A549 (cell line): ENCODE results near the gene NQO2. TPM values are rescaled to one million over a fixed set of nuclear protein-coding genes. Genes with fewer than 3 reads are reported as not detected.

Experiments used
- ATAC-seq, 2 experiments: fragments of 200-7000 bp in 1 of 2; fragments of >200 bp in 1 of 2; cut with Nextera tagmentation in 1 of 2; cut with Tn5 transposase in 1 of 2; 3 replicates each; pipeline versions ENCODE4 v1.8.0 to v1.9.1; 2018 to 2020; ENCODE audit warnings: mild to moderate bottlenecking in 1 of 2, moderate library complexity in 1 of 2
- CTCF ChIA-PET: fragments of 300-600 bp; sonication (Branson Sonifier 250); formaldehyde crosslinking; extraction: SDS; loops from one replicate; lab custom pipeline; 2021; ENCODE audit warnings: antibody characterized with exemption, inconsistent platforms; lab: Yijun Ruan, JAX
- POLR2A ChIA-PET: fragments of 350-600 bp; formaldehyde crosslinking; extraction: SDS; loops from one replicate; lab custom pipeline; 2021; ENCODE audit warnings: antibody characterized with exemption, inconsistent platforms; lab: Yijun Ruan, JAX
- DNase-seq, 2 experiments: peaks; one replicate each; pipeline versions ENCODE4 v3.0.0 to v3.0.0-alpha.2; 2011 to 2016; ENCODE audit warnings: low read depth in 1 of 2, low spot score in 1 of 2
- FAIRE-seq: peaks from 2 replicates; lab custom pipeline; 2011; peaks lifted over from hg19 to GRCh38; lab: Jason Lieb, UNC
- H3K27ac ChIP-seq, 2 experiments: fragments of >200 bp; sonication (Bioruptor Twin); formaldehyde crosslinking; 3 replicates each; pipeline ENCODE4 v1.5.1; 2016 to 2017
- H3K4me1 ChIP-seq: fragments of >200 bp; sonication (Bioruptor Twin); formaldehyde crosslinking; 3 replicates; pipeline ENCODE4 v1.6.1; 2016
- H3K4me2 ChIP-seq: fragments of >200 bp; sonication (Bioruptor Twin); formaldehyde crosslinking; 3 replicates; pipeline ENCODE4 v1.6.1; 2016
- H3K4me3 ChIP-seq: fragments of >200 bp; sonication (Bioruptor Twin); formaldehyde crosslinking; 3 replicates; pipeline ENCODE4 v1.5.1; 2016
- H3K9me3 ChIP-seq: fragments of >200 bp; sonication (Bioruptor Twin); formaldehyde crosslinking; 3 replicates; pipeline ENCODE4 v1.6.1; 2016
- BHLHE40 ChIP-seq: IDR thresholded peaks from 2 replicates; pipeline ENCODE4 v1.6.1; 2012; ENCODE audit warnings: low read depth, low read length, inconsistent platforms
- CBX2 ChIP-seq: fragments of 200-600 bp; sonication (generic); IDR thresholded peaks from 2 replicates; pipeline ENCODE4 v1.6.1; 2016; ENCODE audit warnings: low read depth, mild to moderate bottlenecking, borderline replicate concordance
- CHD2 ChIP-seq: fragments of 150-350 bp; IDR thresholded peaks from 2 replicates; pipeline ENCODE4 v1.6.1; 2014; ENCODE audit warnings: low read length; ENCODE audit not compliant: partially characterized antibody
- CHD4 ChIP-seq: fragments of 200-600 bp; sonication (generic); IDR thresholded peaks from 2 replicates; pipeline ENCODE4 v1.6.1; 2016; ENCODE audit warnings: antibody characterized with exemption, mild to moderate bottlenecking, borderline replicate concordance
- CTCF ChIP-seq: fragments of >200 bp; sonication (Bioruptor Twin); formaldehyde crosslinking; IDR thresholded peaks from 3 replicates; pipeline ENCODE4 v1.5.1; 2016
- E2F6 ChIP-seq: IDR thresholded peaks from 2 replicates; pipeline ENCODE4 v1.6.1; 2012; ENCODE audit warnings: low read depth, borderline replicate concordance
- ESRRA ChIP-seq: fragments of 150-350 bp; IDR thresholded peaks from 2 replicates; pipeline ENCODE4 v1.6.1; 2014; ENCODE audit warnings: mild to moderate bottlenecking, low read length, borderline replicate concordance
- FOXS1 ChIP-seq: fragments of 250-450 bp; sonication (Bioruptor Pico); IDR thresholded peaks from 2 replicates; pipeline ENCODE4 v1.5.0; 2020; ENCODE audit warnings: mild to moderate bottlenecking, moderate library complexity
- GATA3 ChIP-seq: IDR thresholded peaks from 2 replicates; pipeline ENCODE4 v1.6.1; 2012; ENCODE audit warnings: borderline replicate concordance
- HDAC2 ChIP-seq: fragments of 200-600 bp; sonication (generic); IDR thresholded peaks from 2 replicates; pipeline ENCODE4 v1.6.1; 2016
- HES2 ChIP-seq: fragments of >200 bp; sonication (Bioruptor Twin); formaldehyde crosslinking; IDR thresholded peaks from 2 replicates; pipeline ENCODE4 v1.6.1; 2016
- HEYL ChIP-seq: fragments of 250-450 bp; sonication (Bioruptor Pico); IDR thresholded peaks from 2 replicates; pipeline ENCODE4 v1.8.0; 2021; ENCODE audit warnings: mild to moderate bottlenecking, moderate library complexity
- HOXB5 ChIP-seq: fragments of 250-450 bp; sonication (Bioruptor Pico); IDR thresholded peaks from 2 replicates; pipeline ENCODE4 v1.5.0; 2020; ENCODE audit warnings: mild to moderate bottlenecking, moderate library complexity
- JUNB ChIP-seq: fragments of >200 bp; sonication (Bioruptor Twin); formaldehyde crosslinking; IDR thresholded peaks from 2 replicates; pipeline ENCODE4 v1.6.1; 2016
- KDM5A ChIP-seq: fragments of 200-600 bp; sonication (generic); IDR thresholded peaks from 2 replicates; pipeline ENCODE4 v1.6.1; 2016; ENCODE audit warnings: antibody characterized with exemption, mild to moderate bottlenecking
- MYC ChIP-seq: IDR thresholded peaks from 2 replicates; pipeline ENCODE4 v1.6.1; 2012; ENCODE audit warnings: mild to moderate bottlenecking, inconsistent platforms, low read length, improper control_type of control experiment, borderline replicate concordance
- NPAS2 ChIP-seq: fragments of 250-450 bp; sonication (Bioruptor Pico); IDR thresholded peaks from 2 replicates; pipeline ENCODE4 v1.8.0; 2022; ENCODE audit warnings: mild to moderate bottlenecking, moderate library complexity, borderline replicate concordance
- POLR2A ChIP-seq: IDR thresholded peaks from 2 replicates; pipeline ENCODE4 v1.6.1; 2012; ENCODE audit warnings: mild to moderate bottlenecking, low read length
- RAD21 ChIP-seq, 2 experiments: fragments of >200 bp in 1 of 2; sonication (Bioruptor Twin) in 1 of 2; formaldehyde crosslinking in 1 of 2; IDR thresholded peaks in 1 of 2; conservative IDR thresholded peaks in 1 of 2; 2 replicates in 1 of 2; 3 replicates in 1 of 2; pipeline ENCODE4 v1.6.1; 2012 to 2018; ENCODE audit warnings: inconsistent platforms in 1 of 2
- RCOR1 ChIP-seq: fragments of 150-350 bp; IDR thresholded peaks from 2 replicates; pipeline ENCODE4 v1.6.1; 2014; ENCODE audit warnings: antibody characterized with exemption, low read length, low read depth
- REST ChIP-seq: fragments of 200-600 bp; sonication (generic); IDR thresholded peaks from 2 replicates; pipeline ENCODE4 v1.6.1; 2016; ENCODE audit warnings: antibody characterized with exemption, mild to moderate bottlenecking, moderate library complexity
- RNF2 ChIP-seq: fragments of 200-600 bp; sonication (generic); IDR thresholded peaks from 2 replicates; pipeline ENCODE4 v1.6.1; 2016; ENCODE audit warnings: low read depth, mild to moderate bottlenecking, antibody characterized with exemption, moderate library complexity, borderline replicate concordance
- SMC3 ChIP-seq: fragments of >200 bp; sonication (Bioruptor Twin); formaldehyde crosslinking; IDR thresholded peaks from 3 replicates; pipeline ENCODE4 v1.6.1; 2018; ENCODE audit warnings: inconsistent platforms
- SREBF2 ChIP-seq: fragments of 450-650 bp; IDR thresholded peaks from 2 replicates; pipeline ENCODE4 v1.6.1; 2014; ENCODE audit warnings: mild to moderate bottlenecking, moderate library complexity
- TFCP2L1 ChIP-seq: fragments of 250-450 bp; sonication (Bioruptor Pico); IDR thresholded peaks from 2 replicates; pipeline ENCODE4 v1.5.0; 2021; ENCODE audit warnings: mild to moderate bottlenecking
- WGBS: methylation state at CpG from one replicate; pipeline ENCODE4 v1.1.6; 2017; ENCODE audit errors: missing lambda C conversion rate; 5-methylcytosine and 5-hydroxymethylcytosine counted together
- polyA plus RNA-seq, 4 experiments: library from polyadenylated mRNA; depleted of rRNA in 3 of 4; stranded (reverse); fragments of >200 nt; fragmentation: RNase III in 1 of 4; extraction: RNeasy Plus Mini Kit Qiagen cat#74134 plus additional on column Dnase treatment in 1 of 4; gene quantifications; 2 replicates in 3 of 4; 3 replicates in 1 of 4; pipeline ENCODE4 v1.2.3, GENCODE V29; 2011 to 2017
- TF ChIP-seq, protein P1 (sequence below): fragments of 150-350 bp; IDR thresholded peaks from 2 replicates; pipeline ENCODE4 v1.6.1; 2014; ENCODE audit warnings: low read depth, mild to moderate bottlenecking, low read length
- TF ChIP-seq, protein P2 (sequence below): IDR thresholded peaks from 2 replicates; pipeline ENCODE4 v1.6.1; 2012

NQO2 gene
- polyA plus RNA-seq, 2 of the 4 experiments (the other 2 are of a cell fraction), result 67.2 to 86.5 TPM

GRCh38 chr6:2952557-2953095 is 47.1 kb upstream of the NQO2 start:
- ChIA-PET POLR2A (interaction anchor here (0.5 to 1.5 kb wide), 4 partner anchors 19 to 1183 kb away, joined by 4 to 19 read pairs (median 9); partner anchors contain the start of genes ECI2 and SERPINB6), CTCF (interaction anchor here (0.6 to 16.6 kb wide), 39 partner anchors 8 to 195 kb away, joined by 3 to 183 read pairs (median 4); partner anchors contain the start of gene SERPINB6)
- Histone ChIP-seq H3K4me3 (no peak overlapping the region), H3K4me2 (peak overlapping the region; percentile 55), H3K9me3 (no peaks in the 10 kb centered on the region), H3K27ac (peak overlapping the region; percentile 1 to 73; a peak in 4 of 6 replicates), H3K4me1 (peaks cover 13% of the 10 kb centered on the region)
- peak; percentile 58 to 93 for DNase-seq
- no peak for TF ChIP-seq RCOR1
- TF ChIP-seq POLR2A, result no peak
- no peak for TF ChIP-seq TFCP2L1
- TF ChIP-seq E2F6, result 0 out of 2 replicates have a peak, but pooled peaks have one; percentile 43
- peak; percentile 92 for TF ChIP-seq CTCF
- TF ChIP-seq KDM5A, result no peak
- no peak for TF ChIP-seq JUNB
- TF ChIP-seq, protein P1, sequence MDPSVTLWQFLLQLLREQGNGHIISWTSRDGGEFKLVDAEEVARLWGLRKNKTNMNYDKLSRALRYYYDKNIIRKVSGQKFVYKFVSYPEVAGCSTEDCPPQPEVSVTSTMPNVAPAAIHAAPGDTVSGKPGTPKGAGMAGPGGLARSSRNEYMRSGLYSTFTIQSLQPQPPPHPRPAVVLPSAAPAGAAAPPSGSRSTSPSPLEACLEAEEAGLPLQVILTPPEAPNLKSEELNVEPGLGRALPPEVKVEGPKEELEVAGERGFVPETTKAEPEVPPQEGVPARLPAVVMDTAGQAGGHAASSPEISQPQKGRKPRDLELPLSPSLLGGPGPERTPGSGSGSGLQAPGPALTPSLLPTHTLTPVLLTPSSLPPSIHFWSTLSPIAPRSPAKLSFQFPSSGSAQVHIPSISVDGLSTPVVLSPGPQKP, result no peak
- no peak for TF ChIP-seq REST
- TF ChIP-seq ESRRA, result no peak
- TF ChIP-seq RAD21 (conservative IDR thresholded peaks at IDR 0.05 in 1 of 2, IDR thresholded peaks at IDR 0.05 in 1 of 2), result peak; percentile 53 to 69
- TF ChIP-seq CBX2, result no peak
- no peak for TF ChIP-seq HEYL
- no peak for TF ChIP-seq SREBF2
- no peak for TF ChIP-seq HOXB5 (CRISPR knock-in tag)
- no peak for TF ChIP-seq NPAS2
- no peak for TF ChIP-seq FOXS1 (CRISPR knock-in tag)
- peak; percentile 85 for TF ChIP-seq SMC3
- TF ChIP-seq HES2, result no peak
- peak; percentile 83; the same call in 1 of the 2 replicates for TF ChIP-seq MYC
- TF ChIP-seq HDAC2, result no peak
- TF ChIP-seq BHLHE40, result no peak
- no peak for TF ChIP-seq CHD4
- no peak for TF ChIP-seq RNF2
- no peak for TF ChIP-seq CHD2
- TF ChIP-seq GATA3, result no peak
- TF ChIP-seq, protein P2, sequence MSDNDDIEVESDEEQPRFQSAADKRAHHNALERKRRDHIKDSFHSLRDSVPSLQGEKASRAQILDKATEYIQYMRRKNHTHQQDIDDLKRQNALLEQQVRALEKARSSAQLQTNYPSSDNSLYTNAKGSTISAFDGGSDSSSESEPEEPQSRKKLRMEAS, result peak; percentile 86
- no peak for FAIRE-seq
- ATAC-seq, result peak; percentile 97 to 99
- 6% methylated on average over 26 of the region's 27 CpGs for WGBS
